GM12874 (cell line): ENCODE measurements around the gene OR8B12.

Experiments used
- CTCF ChIP-seq: IDR thresholded peaks from 2 replicates; pipeline ENCODE4 v1.5.1; 2011; ENCODE audit warnings: low read depth, mild to moderate bottlenecking, control low read depth, low read length, moderate library complexity; ENCODE audit not compliant: insufficient read depth

The OR8B12 gene

GRCh38 chr11:124581817-124582216, 38.4 kb upstream of the OR8B12 start:
- no peak for TF ChIP-seq CTCF

- no peak for TF ChIP-seq CTCF
These were observed 35.3 kb upstream of the OR8B12 start for GRCh38 chr11:124578761-124579160.

GRCh38 chr11:124577716-124578427, 34.4 kb upstream of the OR8B12 start:
- no peak for TF ChIP-seq CTCF

GRCh38 chr11:124570160-124570559, 26.7 kb upstream of the OR8B12 start:
- no peak for TF ChIP-seq CTCF

GRCh38 chr11:124569697-124570096, 26.2 kb upstream of the OR8B12 start, which contains the start of gene OR8A1:
Gene OR8A1 (plus strand): TSS chr11:124569997. CDS start chr11:124570120, 123 bp downstream.
- no peak for TF ChIP-seq CTCF

- TF ChIP-seq CTCF, result no peak
These were observed 13.4 kb upstream of the OR8B12 start for GRCh38 chr11:124556828-124557227.

GRCh38 chr11:124551987-124552386, 8.5 kb upstream of the OR8B12 start:
- TF ChIP-seq CTCF, result no peak

- TF ChIP-seq CTCF, result peak; percentile 24; the same call in 1 of the 2 replicates
These were observed 7.7 kb upstream of the OR8B12 start for GRCh38 chr11:124551189-124551588.
